PFSK-1 (cell line): Measurements from ENCODE around the gene THYN1.

ENCODE experiments used
- REST ChIP-seq, 2 experiments: IDR thresholded peaks; 2 replicates each; pipeline versions ENCODE4 v1.6.1 to v1.8.0; 2011 to 2012; ENCODE audit warnings: low read depth in 2 of 2, low read length in 2 of 2, control low read depth in 1 of 2, inconsistent platforms in 1 of 2, mild to moderate bottlenecking in 1 of 2, moderate library complexity in 1 of 2; ENCODE audit not compliant: insufficient read depth in 1 of 2
- TAF1 ChIP-seq: IDR thresholded peaks from 2 replicates; pipeline ENCODE4 v1.6.1; 2012; ENCODE audit warnings: low read length, control low read depth, borderline replicate concordance; ENCODE audit not compliant: insufficient read depth

GRCh38 chr11:134277183-134278001 lies 24.2 kb upstream of the THYN1 start:
- TF ChIP-seq REST (IDR thresholded peaks at IDR 0.05; ENCODE audit: insufficient read depth in 1 of 2, low read depth in 2 of 2, low read length in 2 of 2) (no peak), TAF1 (no peak)
